Fibroblast of villous mesenchyme (primary cell): Measurements from ENCODE around the gene SERTAD4. TPM values are rescaled to one million over a fixed set of nuclear protein-coding genes. Genes with fewer than 3 reads are reported as not detected.
"Not testable (repeated sequence)": the region's sequence is repeated elsewhere in the genome, so short reads cannot be mapped to it uniquely, and the experiment has no call there.

Experiments used
- DNase-seq: peaks from one replicate; pipeline ENCODE4 v3.0.0-alpha.2; 2010; ENCODE audit warnings: low read depth
- H3K4me3 ChIP-seq: 2 replicates; pipeline ENCODE4 v1.5.1; 2011; ENCODE audit warnings: low read depth, mild to moderate bottlenecking, low read length
- total RNA-seq: library from RNA; depleted of rRNA; stranded (reverse); fragments of >200 nt; gene quantifications from 2 replicates; pipeline ENCODE4 v1.2.3, GENCODE V29; 2012
- TF ChIP-seq, protein P1 (sequence below): IDR thresholded peaks from 2 replicates; pipeline ENCODE4 v1.5.1; 2012; ENCODE audit warnings: low read depth, mild to moderate bottlenecking, low read length; ENCODE audit not compliant: insufficient read depth

The SERTAD4 gene
- total RNA-seq, 1 donor: 31.1 TPM

DNA sequence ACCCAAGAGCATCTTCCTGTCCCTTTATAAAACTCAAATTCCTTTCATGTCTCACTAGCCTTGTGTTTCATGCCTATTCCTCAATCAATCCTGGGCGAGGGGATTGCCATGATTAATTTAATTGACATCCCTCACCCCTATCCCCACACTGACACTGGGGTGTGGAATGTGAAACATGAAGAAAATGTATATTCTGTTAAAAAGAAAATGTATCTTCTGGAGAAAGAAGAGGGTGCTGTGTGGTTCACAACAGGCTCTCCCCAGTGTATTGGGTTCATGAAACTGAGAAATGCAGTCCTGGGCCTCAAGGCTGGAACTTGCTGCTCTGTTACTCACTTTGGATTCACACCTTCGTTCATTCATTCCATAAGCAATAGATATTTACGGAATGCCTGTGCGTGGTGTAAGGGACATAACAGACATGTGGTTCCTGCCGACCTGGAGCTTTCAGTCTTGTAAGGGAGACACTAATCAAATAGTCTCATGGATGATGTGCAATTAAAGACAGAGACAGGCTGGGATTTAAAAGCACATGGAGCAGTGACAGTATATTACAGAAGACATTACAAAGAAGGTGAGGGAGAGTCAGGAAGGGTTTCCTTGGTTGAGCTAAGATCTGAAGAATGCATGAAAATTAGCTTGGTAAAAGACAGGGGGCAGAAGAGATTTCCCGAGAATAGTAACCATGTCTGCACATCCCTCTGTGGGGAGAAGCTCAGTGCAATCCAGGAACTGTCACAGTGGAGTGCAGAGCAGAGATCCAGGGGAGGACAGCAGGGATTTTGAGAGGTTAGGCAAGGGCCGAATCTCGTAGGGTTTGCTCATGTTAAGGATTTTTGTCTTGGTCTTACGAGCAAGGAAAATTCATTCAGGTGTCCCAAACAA, 32.1 kb downstream of the SERTAD4 start:
- peak; percentile 13 for DNase-seq

DNA sequence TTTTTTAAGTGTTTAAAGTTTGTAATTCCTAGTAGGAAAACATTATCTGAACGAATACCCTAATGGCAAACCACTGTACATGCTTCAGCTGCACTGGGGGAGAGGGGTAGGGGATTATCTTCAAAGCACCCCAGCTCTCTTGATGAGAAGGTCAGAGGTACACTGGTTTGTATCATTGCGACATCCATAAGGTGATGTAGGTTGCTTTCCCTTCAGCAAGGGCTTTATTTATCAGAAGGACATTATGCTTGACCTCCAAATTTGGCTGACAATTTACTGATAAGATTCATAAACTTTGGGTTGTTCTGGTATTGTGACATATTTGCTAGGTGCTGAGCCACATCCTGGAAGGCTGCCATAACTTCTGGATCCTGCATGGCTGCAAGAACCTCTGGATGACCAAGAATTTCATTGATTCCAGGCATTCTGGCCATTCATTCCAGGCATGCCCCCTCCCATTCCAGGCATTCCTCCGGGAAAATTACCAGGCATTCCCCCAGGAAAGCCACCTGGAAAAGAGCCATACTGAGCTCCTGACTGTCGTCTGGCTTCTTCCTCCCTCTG, 32.9 kb downstream of the SERTAD4 start:
- peak; percentile 46 for DNase-seq
- not testable (repeated sequence) for H3K4me3 ChIP-seq

More for the DNA sequence above, 32.1 kb downstream of the SERTAD4 start:
- TF ChIP-seq, protein P1, sequence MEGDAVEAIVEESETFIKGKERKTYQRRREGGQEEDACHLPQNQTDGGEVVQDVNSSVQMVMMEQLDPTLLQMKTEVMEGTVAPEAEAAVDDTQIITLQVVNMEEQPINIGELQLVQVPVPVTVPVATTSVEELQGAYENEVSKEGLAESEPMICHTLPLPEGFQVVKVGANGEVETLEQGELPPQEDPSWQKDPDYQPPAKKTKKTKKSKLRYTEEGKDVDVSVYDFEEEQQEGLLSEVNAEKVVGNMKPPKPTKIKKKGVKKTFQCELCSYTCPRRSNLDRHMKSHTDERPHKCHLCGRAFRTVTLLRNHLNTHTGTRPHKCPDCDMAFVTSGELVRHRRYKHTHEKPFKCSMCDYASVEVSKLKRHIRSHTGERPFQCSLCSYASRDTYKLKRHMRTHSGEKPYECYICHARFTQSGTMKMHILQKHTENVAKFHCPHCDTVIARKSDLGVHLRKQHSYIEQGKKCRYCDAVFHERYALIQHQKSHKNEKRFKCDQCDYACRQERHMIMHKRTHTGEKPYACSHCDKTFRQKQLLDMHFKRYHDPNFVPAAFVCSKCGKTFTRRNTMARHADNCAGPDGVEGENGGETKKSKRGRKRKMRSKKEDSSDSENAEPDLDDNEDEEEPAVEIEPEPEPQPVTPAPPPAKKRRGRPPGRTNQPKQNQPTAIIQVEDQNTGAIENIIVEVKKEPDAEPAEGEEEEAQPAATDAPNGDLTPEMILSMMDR: peak; percentile 28
- no peak overlapping the region for H3K4me3 ChIP-seq

DNA sequence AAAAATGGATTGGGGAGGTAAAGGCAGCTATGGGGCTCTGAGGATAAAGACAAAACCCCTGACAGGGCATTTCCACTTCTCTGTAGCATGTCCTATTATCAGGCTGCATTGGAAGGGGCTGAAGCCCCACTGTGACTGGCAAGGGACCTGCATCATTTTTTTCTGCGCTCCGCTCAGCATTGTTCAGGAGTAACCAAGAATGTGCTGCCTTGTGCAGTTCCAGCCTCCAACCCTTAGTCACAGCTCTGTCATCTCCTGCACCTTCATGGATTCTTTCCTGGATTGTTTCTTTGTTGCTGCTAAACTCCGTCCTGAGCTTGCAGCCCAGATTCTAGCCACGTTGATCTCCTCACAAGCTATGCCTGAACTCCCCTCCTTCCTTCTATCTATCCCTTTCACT, 37.4 kb downstream of the SERTAD4 start:
- H3K4me3 ChIP-seq: no peak overlapping the region
- DNase-seq: no peak
- TF ChIP-seq, protein P1: no peak

DNA sequence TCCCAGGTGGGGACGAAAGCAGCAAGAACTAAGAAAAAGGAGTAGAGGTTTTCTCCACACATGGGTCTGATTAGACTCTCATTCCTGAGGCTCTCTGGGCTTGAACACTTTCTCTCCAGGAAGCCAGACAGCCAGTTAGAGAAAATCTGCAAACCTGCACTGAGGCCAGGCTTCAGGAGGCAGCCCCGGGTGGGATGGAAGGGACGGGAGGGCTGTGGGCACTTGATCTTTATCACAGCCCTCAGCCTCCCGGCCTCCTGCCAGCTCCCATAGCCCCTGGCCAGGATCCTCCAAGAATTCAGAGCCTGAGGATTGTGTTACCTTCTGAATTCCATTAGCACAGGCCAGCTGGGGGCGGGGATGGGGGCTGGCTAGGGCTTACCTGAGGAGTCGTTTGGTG, 40.1 kb downstream of the SERTAD4 start:
- no peak for DNase-seq
- H3K4me3 ChIP-seq: no peak overlapping the region
- TF ChIP-seq, protein P1: no peak

DNA sequence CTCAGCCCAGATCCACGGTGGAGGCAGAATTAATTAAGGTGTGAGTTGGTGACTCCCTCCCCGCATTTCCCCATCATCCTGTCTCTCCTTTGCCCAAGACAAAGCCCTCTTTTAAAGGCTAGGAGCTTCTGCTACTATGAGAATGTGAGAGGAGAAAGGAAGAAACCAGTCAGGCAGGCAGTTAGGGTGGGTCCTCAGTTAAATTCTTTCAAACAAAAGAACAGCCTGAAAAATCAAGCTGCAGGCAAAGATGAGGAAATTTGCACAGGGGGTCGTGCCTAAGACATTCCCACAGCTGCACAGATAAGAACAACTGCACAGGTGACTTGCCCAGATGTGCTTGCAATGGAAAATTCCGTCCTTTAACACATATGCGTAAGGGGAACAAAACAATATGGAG, 47.6 kb downstream of the SERTAD4 start:
- no peak for DNase-seq
- TF ChIP-seq, protein P1: no peak
- no peak overlapping the region for H3K4me3 ChIP-seq

DNA sequence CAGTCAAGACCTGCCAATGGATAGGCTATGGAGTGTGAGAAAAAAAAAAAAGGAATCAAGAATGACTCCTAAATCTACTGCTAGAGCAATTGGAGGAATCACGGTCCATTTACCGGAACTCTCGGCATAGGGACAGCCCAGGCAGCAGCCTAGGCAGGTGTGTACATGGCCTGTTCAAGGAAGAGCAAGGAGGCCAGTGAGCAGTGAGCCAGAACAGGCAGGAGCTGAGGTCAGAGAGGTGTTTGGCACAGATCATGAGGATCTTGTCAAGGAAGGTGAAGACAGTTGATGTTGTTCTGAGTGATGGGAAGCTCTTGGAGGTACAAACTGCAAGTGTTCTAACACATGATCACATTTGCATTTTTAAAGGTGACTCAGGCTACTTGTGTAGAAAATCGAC, 55.5 kb downstream of the SERTAD4 start:
- no peak overlapping the region for H3K4me3 ChIP-seq
- TF ChIP-seq, protein P1: no peak
- no peak for DNase-seq

DNA sequence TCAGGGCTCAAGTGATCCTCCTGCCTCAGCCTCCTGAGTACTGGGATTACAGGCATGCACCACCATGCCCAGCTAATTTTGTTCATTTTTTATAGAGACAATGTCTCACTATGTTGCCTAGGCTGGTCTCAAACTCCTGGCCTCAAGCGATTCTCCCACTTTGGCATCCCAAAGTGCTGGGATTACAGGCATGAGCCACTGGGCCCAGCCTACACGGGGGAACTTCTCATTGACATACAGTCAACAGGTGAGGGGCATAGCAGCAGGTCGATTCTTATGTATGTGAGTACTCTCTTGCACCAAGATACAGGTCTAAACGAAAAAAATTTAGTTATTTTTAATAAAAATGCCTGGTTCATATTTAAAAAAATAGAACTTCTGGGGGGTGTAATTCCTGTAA, 56.7 kb downstream of the SERTAD4 start:
- H3K4me3 ChIP-seq: no peak overlapping the region
- TF ChIP-seq, protein P1: no peak
- DNase-seq: no peak
